Loucy (cell line): ENCODE measurements around the gene UFC1.

Source experiments
- EZH2phosphoT487 ChIP-seq: fragments of 200-600 bp; IDR thresholded peaks from 2 replicates; pipeline ENCODE4 v1.6.1; 2018; ENCODE audit warnings: antibody characterized with exemption, mild to moderate bottlenecking, moderate library complexity, borderline replicate concordance
- TF ChIP-seq, protein P1 (sequence below): fragments of 200-600 bp; sonication (generic); conservative IDR thresholded peaks from 2 replicates; pipeline ENCODE4 v1.5.1; 2014; ENCODE audit warnings: mild to moderate bottlenecking, antibody characterized with exemption, low read length

DNA sequence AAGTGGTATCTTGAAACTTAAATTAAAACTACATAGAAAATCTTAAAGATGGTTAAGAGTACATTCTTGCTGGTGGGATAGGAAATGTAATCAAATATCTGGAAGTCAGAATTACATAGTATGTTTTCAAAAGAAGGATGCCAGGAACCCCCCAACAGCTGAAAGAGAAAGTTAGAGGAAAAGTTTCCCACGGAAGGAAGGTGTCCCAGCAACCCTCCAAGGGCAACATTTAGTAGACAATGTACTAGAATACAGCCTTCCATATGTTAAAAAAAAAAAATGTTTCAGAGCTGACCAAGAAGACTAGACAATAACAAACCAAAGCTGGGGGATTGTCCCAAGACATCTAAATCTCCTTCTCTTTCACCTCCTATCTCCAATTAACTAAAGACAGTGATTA lies 23.5 kb upstream of the UFC1 start:
- TF ChIP-seq, protein P1, sequence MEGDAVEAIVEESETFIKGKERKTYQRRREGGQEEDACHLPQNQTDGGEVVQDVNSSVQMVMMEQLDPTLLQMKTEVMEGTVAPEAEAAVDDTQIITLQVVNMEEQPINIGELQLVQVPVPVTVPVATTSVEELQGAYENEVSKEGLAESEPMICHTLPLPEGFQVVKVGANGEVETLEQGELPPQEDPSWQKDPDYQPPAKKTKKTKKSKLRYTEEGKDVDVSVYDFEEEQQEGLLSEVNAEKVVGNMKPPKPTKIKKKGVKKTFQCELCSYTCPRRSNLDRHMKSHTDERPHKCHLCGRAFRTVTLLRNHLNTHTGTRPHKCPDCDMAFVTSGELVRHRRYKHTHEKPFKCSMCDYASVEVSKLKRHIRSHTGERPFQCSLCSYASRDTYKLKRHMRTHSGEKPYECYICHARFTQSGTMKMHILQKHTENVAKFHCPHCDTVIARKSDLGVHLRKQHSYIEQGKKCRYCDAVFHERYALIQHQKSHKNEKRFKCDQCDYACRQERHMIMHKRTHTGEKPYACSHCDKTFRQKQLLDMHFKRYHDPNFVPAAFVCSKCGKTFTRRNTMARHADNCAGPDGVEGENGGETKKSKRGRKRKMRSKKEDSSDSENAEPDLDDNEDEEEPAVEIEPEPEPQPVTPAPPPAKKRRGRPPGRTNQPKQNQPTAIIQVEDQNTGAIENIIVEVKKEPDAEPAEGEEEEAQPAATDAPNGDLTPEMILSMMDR, result no peak
- no peak for TF ChIP-seq EZH2phosphoT487
